GM12865 (cell line): ENCODE results near the gene MPPE1.

Source experiments
- DNase-seq: peaks from one replicate; pipeline ENCODE4 v3.0.0; 2010; ENCODE audit warnings: low read depth
- H3K4me3 ChIP-seq: 2 replicates; pipeline ENCODE4 v1.5.1; 2011; ENCODE audit warnings: mild to moderate bottlenecking, low read depth, low read length, control low read depth
- TF ChIP-seq, protein P1 (sequence below): IDR thresholded peaks from 2 replicates; pipeline ENCODE4 v1.5.1; 2011; ENCODE audit warnings: low read length, control low read depth, low read depth, inconsistent platforms; ENCODE audit not compliant: insufficient read depth; ENCODE audit errors: missing control alignments

MPPE1 gene

DNA sequence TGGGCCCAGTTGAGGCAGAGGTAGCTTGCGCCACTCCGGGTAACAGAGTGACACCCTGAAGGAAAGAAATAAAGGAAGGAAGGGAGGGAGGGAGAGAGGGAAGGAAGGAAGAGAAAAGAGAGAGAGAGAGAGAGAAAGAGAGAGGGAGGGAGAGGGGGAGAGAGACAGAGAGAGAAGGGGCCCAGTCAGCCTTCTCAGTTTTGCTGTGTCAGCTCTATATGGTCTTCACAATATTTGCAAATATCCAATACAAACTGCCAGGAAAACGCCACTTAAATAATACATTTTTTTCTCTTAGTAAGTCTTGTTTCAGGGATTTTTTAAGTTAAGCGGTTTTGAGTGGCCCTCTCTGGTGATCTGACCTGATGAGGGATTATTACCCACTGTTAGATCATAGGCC is 62.5 kb downstream of the MPPE1 start:
- TF ChIP-seq, protein P1, sequence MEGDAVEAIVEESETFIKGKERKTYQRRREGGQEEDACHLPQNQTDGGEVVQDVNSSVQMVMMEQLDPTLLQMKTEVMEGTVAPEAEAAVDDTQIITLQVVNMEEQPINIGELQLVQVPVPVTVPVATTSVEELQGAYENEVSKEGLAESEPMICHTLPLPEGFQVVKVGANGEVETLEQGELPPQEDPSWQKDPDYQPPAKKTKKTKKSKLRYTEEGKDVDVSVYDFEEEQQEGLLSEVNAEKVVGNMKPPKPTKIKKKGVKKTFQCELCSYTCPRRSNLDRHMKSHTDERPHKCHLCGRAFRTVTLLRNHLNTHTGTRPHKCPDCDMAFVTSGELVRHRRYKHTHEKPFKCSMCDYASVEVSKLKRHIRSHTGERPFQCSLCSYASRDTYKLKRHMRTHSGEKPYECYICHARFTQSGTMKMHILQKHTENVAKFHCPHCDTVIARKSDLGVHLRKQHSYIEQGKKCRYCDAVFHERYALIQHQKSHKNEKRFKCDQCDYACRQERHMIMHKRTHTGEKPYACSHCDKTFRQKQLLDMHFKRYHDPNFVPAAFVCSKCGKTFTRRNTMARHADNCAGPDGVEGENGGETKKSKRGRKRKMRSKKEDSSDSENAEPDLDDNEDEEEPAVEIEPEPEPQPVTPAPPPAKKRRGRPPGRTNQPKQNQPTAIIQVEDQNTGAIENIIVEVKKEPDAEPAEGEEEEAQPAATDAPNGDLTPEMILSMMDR, result no peak
- no peak for DNase-seq
- no peak overlapping the region for H3K4me3 ChIP-seq

GRCh38 chr18:11844436-11844835 is 63.7 kb downstream of the MPPE1 start:
- no peak for DNase-seq
- no peak overlapping the region for H3K4me3 ChIP-seq
- TF ChIP-seq, protein P1, result no peak

DNA sequence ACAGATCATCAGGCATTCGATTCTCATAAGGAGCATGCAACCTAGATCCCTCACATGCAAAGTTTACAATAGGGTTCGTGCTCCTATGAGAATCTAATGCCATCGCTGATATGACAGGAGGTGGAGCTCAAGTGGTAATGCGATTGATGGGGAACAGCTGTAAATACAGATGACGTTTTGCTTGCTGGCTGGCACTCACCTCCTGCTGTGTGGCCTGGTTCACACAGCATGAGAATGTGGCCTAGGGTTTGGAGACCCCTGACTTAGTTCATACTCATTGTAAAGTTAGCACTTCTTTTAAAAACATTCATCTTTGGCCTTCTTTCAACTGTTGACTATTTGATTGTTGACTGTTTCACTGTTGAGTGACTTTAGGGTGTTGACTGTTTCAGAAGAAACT is 65.6 kb downstream of the MPPE1 start:
- no peak overlapping the region for H3K4me3 ChIP-seq
- DNase-seq, result no peak
- TF ChIP-seq, protein P1, result no peak

- TF ChIP-seq, protein P1, result no peak
- no peak for DNase-seq
- no peak overlapping the region for H3K4me3 ChIP-seq
Measured at GRCh38 chr18:11840493-11840892, 67.6 kb downstream of the MPPE1 start.

DNA sequence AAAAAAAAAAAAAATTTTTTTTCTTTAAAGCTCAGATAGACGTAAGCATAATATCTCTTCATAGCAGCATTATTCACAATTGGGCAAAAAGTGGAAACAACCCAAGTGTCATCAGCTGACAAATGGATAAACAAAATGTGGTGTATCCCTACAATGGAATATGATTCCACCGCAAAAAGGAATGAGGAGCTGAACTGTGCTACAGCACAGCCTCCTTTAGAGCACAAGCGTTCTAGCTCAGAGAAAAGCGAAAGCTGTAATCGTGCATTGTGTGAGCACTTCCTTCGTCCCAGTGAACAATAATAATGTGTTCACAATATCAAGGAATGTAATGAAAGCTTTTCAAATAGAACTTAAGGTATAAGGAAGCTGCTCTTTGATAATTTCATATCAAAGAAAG is 68.6 kb downstream of the MPPE1 start:
- H3K4me3 ChIP-seq, result no peak overlapping the region
- TF ChIP-seq, protein P1, result no peak
- DNase-seq, result no peak

DNA sequence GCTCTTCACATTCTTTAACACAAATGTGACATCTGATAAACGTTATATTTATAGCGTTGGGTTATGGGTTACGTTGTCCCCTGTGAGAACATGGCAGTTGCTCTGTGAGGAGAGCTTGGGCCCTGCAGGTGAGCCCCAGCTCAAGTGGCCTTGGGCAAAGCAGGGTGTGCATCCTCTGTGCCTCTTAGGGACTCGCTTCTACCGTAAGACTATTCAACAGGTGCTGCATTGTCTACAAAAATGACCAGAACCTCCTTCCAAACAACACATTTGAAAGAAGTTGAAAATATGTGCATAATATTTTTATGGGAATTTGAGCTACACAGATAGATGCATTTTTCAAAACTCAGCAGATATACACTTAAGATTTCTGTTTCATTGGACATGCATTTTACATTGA is 73.3 kb downstream of the MPPE1 start:
- TF ChIP-seq, protein P1, result no peak
- no peak overlapping the region for H3K4me3 ChIP-seq
- DNase-seq, result no peak
